GM12878 (cell line): ENCODE results near the gene USP4. TPM values are rescaled to one million over a fixed set of nuclear protein-coding genes. Genes with fewer than 3 reads are reported as not detected.

Experiments used
- ATAC-seq: fragments of 200-7000 bp; cut with Tn5 transposase; 3 replicates; pipeline ENCODE4 v1.9.1; 2020; ENCODE audit warnings: mild to moderate bottlenecking, moderate library complexity
- BruUV-seq: library from RNA; stranded (reverse); fragments of 400-500 nt; replicated peaks from 2 replicates; lab custom pipeline; 2021; lab: Mats Ljungman, UMichigan
- CTCF ChIA-PET: fragments of 300-600 bp; sonication (Branson Sonifier 250); formaldehyde crosslinking; extraction: SDS; loops from one replicate; lab custom pipeline; 2021; ENCODE audit warnings: inconsistent platforms; lab: Yijun Ruan, JAX
- POLR2A ChIA-PET: fragments of 350-600 bp; formaldehyde crosslinking; extraction: SDS; loops from one replicate; lab custom pipeline; 2021; ENCODE audit warnings: inconsistent platforms; lab: Charles Lee
- RAD21 ChIA-PET: fragments of 300-600 bp; sonication (Branson Sonifier 250); formaldehyde crosslinking; loops from one replicate; lab custom pipeline; 2023; ENCODE audit warnings: antibody characterized with exemption; ENCODE audit not compliant: unreplicated experiment; lab: Charles Lee
- SMC1A ChIA-PET: fragments of 300-600 bp; sonication (Branson Sonifier 250); formaldehyde crosslinking; loops from one replicate; lab custom pipeline; 2023; ENCODE audit not compliant: unreplicated experiment, uncharacterized antibody; lab: Charles Lee
- DNase-seq: peaks from one replicate; pipeline ENCODE4 v3.0.0-alpha.2; 2011; ENCODE audit warnings: low read depth, low spot score
- FAIRE-seq: peaks from 3 replicates; lab custom pipeline; 2011; peaks lifted over from hg19 to GRCh38; lab: Jason Lieb, UNC
- H2AFZ ChIP-seq: 2 replicates; pipeline ENCODE4 v1.6.0; 2011; ENCODE audit warnings: low read depth, low read length, control low read depth; ENCODE audit not compliant: control insufficient read depth
- H3K27ac ChIP-seq: 2 replicates; pipeline ENCODE4 v1.5.1; 2011; ENCODE audit warnings: control low read depth; ENCODE audit not compliant: control insufficient read depth, insufficient read depth
- H3K27me3 ChIP-seq, 2 experiments: replicated peaks in 1 of 2; 2 replicates each; pipeline versions ENCODE4 v1.6.0 to v1.6.1; 2011; ENCODE audit warnings: low read length in 1 of 2; ENCODE audit not compliant: control insufficient read depth in 2 of 2, insufficient read depth in 2 of 2
- H3K36me3 ChIP-seq, 2 experiments: 2 replicates each; pipeline ENCODE4 v1.5.1; 2011; ENCODE audit warnings: low read length in 1 of 2; ENCODE audit not compliant: control insufficient read depth in 2 of 2, insufficient read depth in 2 of 2
- H3K4me1 ChIP-seq: 2 replicates; pipeline ENCODE4 v1.6.1; 2011; ENCODE audit warnings: mild to moderate bottlenecking, low read length, moderate library complexity, mixed read lengths; ENCODE audit not compliant: control insufficient read depth, insufficient read depth
- H3K4me2 ChIP-seq: 2 replicates; pipeline ENCODE4 v1.6.0; 2011; ENCODE audit warnings: control low read depth; ENCODE audit not compliant: control insufficient read depth, insufficient read depth
- H3K4me3 ChIP-seq: fragments of 200-600 bp; sonication (generic); 2 replicates; pipeline ENCODE4 v1.5.1; 2016
- H3K79me2 ChIP-seq: 2 replicates; pipeline ENCODE4 v1.6.0; 2011; ENCODE audit warnings: low read length; ENCODE audit not compliant: control insufficient read depth, insufficient read depth
- H3K9ac ChIP-seq: 2 replicates; pipeline ENCODE4 v1.8.0; 2011; ENCODE audit warnings: low read length, control low read depth, mixed read lengths; ENCODE audit not compliant: control insufficient read depth, insufficient read depth
- H3K9me3 ChIP-seq: replicated peaks from 3 replicates; pipeline ENCODE4 v1.5.1; 2011; ENCODE audit warnings: mild to moderate bottlenecking, low read length; ENCODE audit not compliant: control insufficient read depth, insufficient read depth
- H4K20me1 ChIP-seq: 2 replicates; pipeline ENCODE4 v1.6.0; 2011; ENCODE audit not compliant: control insufficient read depth, insufficient read depth
- BCLAF1 ChIP-seq: fragments of 450-650 bp; IDR thresholded peaks from 2 replicates; pipeline ENCODE4 v1.6.1; 2017; ENCODE audit warnings: antibody characterized with exemption, mild to moderate bottlenecking, moderate library complexity
- LARP7 ChIP-seq: fragments of 450-650 bp; IDR thresholded peaks from 2 replicates; pipeline ENCODE4 v1.6.1; 2017; ENCODE audit warnings: mild to moderate bottlenecking
- PBX3 ChIP-seq: IDR thresholded peaks from 2 replicates; pipeline ENCODE4 v1.6.1; 2011; ENCODE audit warnings: mild to moderate bottlenecking, low read depth, low read length, moderate library complexity; ENCODE audit not compliant: insufficient replicate concordance
- STAT3 ChIP-seq: IDR thresholded peaks from 2 replicates; pipeline ENCODE4 v1.6.1; 2011; ENCODE audit warnings: low read depth, low read length, improper control_type of control experiment
- WGBS: methylation state at CpG from one replicate; pipeline ENCODE4 v1.1.6; 2016; ENCODE audit warnings: low lambda C conversion rate; ENCODE audit not compliant: insufficient replicate concordance, insufficient coverage; ENCODE audit errors: missing lambda C conversion rate; 5-methylcytosine and 5-hydroxymethylcytosine counted together
- in situ Hi-C: fragments of 300-500 bp; cut with MboI; formaldehyde crosslinking; loops from 9 replicates; pipeline ENCODE4 v1.14.3; 2018; ENCODE audit warnings: mixed read lengths
- intact Hi-C: fragments of 100-400 bp; cut with micrococcal nuclease; formaldehyde crosslinking; loops from one replicate; pipeline ENCODE4 v1.14.2; 2022; ENCODE audit not compliant: unreplicated experiment
- polyA plus RNA-seq, 11 experiments: library from polyadenylated mRNA; depleted of rRNA in 4 of 11; unstranded in 6 of 11; stranded (reverse) in 5 of 11; fragments of >200 nt; fragmentation: Nextera tagmentation in 4 of 11; fragmentation: Illumina TruSeq in 1 of 11; extraction: Ambion mirVana in 4 of 11; extraction: Trizol in 1 of 11; gene quantifications; 1 replicate in 1 of 11; 2 replicates in 10 of 11; pipeline versions ENCODE4 v1.2.1 to v1.2.3, GENCODE V29; 2011 to 2016; ENCODE audit warnings: inconsistent platforms in 2 of 11, missing spikeins in 2 of 11, low read depth in 1 of 11
- total RNA-seq, 4 experiments: library from RNA; depleted of rRNA in 3 of 4; stranded (reverse); fragments of >200 nt in 3 of 4; fragmentation: Illumina TruSeq in 1 of 4; extraction: Trizol in 1 of 4; gene quantifications; 2 replicates each; pipeline versions ENCODE4 v1.2.1 to v1.2.3, GENCODE V29; 2013 to 2021

Gene USP4
- total and polyA plus RNA-seq, 10 of the 15 experiments (the other 5 are each of a cell fraction or from before 2014, with no cell fraction given) = 26.5 to 77.1 (median 66.0) TPM

GRCh38 chr3:49302613-49303012 is 37.2 kb downstream of the USP4 start:
- Histone ChIP-seq H3K4me1 (peaks cover 4% of the 10 kb centered on the region), H3K4me2 (no peak overlapping the region), H3K9me3 (no peaks in the 10 kb centered on the region), H3K9ac (no peak overlapping the region; the same call in 1 of the 2 replicates), H3K36me3 (peaks cover 21 to 40% of the 10 kb centered on the region in 2 experiments), H3K4me3 (no peak overlapping the region), H3K79me2 (no peaks in the 10 kb centered on the region), H3K27ac (peak overlapping the region; percentile 31), H3K27me3 (no peaks in the 10 kb centered on the region), H4K20me1 (no peaks in the 10 kb centered on the region), H2AFZ (no peak overlapping the region)
- BruUV-seq = no TSS peak
- intact Hi-C loops (no loop called here), in situ Hi-C loops (no loop called here)
- RAD21 ChIA-PET = interaction anchor here (0.5 to 1.4 kb wide), 4 partner anchors 9 to 185 kb away, joined by 3 read pairs; partner anchors contain the start of genes RHOA and TCTA
- no peak for TF ChIP-seq STAT3
- TF ChIP-seq PBX3 = no peak
- no peak for TF ChIP-seq LARP7
- no peak for TF ChIP-seq BCLAF1
- no peak for ATAC-seq
- whole genome bisulfite sequencing = 74% methylated on average over 1 of the region's 1 CpG
- FAIRE-seq = no peak
- CTCF ChIA-PET = interaction anchor here (1.2 to 2.1 kb wide), 6 partner anchors 8 to 1775 kb away, joined by 3 to 6 read pairs (median 5); partner anchors contain the start of genes KLHDC8B and USP4
- POLR2A ChIA-PET = interaction anchor here (0.6 to 1.6 kb wide), 3 partner anchors 8 to 146 kb away, joined by 3 to 6 read pairs (median 3); partner anchors contain the start of gene USP4
- SMC1A ChIA-PET = interaction anchor here (1.2 to 2.0 kb wide), 3 partner anchors 11 to 147 kb away, joined by 4 to 9 read pairs (median 6); partner anchors contain the start of gene USP4
- DNase-seq = no peak
